ENCODE data around the gene MMP28.

Gene MMP28

DNA sequence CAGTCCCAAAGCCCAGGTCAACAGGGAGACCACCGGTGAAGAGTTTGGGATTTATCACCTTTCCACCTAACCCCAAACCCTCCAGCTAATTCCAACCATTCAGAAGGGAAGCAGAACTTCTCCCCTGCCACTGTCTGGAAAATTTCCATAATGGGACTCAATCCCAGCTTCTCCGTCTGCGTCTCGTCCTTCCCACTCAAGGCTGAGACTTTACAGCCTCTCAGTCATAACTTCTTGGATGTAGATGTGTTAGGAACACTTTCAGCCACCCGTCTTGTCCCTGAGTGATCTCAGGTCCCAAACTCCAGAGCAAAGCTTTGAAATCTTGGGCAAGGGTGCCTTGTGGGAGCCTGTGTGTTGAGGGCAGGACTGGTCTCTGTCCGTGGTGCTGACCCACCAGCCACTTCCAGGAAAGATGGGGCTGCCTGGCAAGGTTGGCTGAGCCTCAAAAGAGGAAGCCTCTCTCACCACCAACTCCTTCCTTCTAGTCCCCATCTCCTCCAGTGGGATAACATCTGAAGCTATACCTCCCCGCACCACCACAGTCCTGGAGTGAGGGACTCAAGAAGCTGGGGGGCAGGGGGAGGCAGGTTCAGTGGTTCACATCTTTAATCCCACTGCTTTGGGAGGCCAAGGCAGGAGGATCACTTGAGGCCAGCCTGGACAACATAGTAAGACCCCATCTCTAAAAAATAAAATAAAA is 51.7 kb downstream of the MMP28 start:
- no peak for DNase-seq (ENCODE audit: low read depth in 2 of 2)

DNA sequence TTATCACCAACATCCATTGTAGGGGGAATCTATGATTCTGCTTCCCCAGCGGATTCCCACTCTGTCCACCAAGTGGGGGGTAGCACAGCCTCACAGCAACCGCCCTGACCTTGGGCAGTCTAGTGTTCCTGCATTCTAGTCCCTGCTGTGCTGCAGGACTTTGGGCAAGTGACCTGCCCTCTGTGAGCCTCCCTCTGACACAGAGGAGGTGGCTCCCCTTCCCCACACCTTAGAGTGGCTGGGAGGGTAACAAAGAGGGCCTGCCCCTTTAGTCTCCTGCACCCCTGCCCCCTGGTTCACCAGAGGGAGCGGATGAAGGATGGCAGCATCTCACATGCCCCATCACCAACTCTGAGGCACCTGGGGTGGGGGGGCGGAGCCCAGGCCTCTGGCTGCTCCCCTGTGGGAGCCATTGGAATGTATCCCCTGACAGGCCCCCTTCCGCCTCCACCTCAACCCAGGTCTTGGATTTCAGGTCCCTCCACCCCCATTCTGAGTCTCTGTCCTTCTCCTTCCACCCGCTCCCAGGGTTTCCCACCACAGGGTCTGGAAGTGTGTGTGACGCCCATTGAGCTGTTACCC is 52.5 kb downstream of the MMP28 start:
- DNase-seq (ENCODE audit: low read depth in 2 of 2), result no peak

DNA sequence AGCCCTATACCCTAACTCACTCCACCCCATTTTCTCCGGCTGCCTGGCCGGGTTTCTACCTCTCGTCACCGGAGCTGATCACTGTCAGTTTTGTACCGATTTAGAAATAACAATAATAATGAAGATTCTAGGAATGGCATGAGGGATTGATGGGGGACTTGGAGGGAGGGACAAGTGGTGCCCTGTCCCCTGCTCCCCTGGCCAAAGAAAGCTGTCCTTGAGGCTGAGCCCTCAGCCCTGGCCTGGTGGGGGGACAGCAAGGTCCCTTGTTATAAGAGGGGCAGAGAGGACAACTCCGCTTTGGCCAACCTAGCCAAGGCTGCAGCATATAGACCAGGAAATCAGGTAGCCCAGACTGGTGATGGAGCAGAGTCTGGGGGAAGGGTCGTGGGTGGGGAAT is 52.9 kb downstream of the MMP28 start:
- no peak for DNase-seq (ENCODE audit: low read depth in 2 of 2)

DNA sequence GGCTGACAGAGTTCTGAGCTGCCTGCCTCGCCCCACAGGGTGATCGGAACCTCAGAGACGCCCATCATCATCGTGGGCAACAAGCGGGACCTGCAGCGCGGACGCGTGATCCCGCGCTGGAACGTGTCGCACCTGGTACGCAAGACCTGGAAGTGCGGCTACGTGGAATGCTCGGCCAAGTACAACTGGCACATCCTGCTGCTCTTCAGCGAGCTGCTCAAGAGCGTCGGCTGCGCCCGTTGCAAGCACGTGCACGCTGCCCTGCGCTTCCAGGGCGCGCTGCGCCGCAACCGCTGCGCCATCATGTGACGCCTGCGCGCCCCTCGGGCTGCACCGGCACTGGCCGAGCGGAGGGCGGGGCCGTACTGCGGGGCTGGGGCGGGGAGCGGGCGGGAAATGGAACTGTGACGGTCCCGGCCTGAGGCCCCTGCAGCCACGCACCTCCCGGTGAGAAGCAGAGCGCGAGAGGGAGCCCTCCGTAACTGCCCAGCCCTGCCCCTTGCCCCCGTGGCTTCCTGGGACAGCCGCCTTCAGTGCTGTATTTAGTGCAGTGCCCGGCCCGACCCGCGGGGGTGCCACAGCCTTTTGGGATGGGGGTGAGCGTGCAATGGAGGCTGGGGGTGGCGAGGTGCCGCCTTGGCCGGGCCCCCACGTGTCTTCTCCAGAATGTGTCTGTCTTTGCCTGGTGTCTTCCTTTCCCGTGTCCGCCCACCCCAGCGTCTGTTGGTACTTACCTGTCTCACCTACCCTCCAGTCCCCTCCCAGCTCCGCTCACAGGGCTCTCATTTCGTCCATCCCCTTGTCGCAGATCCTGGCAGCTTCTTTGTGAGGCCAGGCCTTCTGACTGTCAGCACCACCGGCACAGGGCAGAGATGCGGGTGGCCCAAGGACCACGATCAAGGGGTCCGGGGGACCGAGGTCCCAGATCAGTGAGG is 54.2 kb downstream of the MMP28 start:
- no peak for DNase-seq (ENCODE audit: low read depth in 2 of 2)

DNA sequence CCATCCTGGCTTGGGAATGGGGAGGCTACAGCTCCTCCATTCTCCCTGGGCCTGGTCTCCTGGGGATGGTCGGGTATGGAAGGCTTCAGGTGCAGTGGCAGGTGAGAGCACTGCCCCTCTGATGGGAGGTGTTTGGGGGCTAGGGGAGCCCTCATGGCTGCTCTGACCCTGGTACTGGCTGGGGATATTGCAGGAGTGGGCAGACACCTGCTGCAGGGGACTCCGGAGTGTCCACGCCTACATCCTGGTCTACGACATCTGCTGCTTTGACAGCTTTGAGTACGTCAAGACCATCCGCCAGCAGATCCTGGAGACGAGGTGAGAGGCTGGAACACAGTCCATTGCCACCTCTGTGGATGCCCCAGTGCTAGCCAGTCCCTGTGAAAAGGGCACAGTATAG is 55.2 kb downstream of the MMP28 start:
- DNase-seq (ENCODE audit: low read depth in 2 of 2), result no peak

DNA sequence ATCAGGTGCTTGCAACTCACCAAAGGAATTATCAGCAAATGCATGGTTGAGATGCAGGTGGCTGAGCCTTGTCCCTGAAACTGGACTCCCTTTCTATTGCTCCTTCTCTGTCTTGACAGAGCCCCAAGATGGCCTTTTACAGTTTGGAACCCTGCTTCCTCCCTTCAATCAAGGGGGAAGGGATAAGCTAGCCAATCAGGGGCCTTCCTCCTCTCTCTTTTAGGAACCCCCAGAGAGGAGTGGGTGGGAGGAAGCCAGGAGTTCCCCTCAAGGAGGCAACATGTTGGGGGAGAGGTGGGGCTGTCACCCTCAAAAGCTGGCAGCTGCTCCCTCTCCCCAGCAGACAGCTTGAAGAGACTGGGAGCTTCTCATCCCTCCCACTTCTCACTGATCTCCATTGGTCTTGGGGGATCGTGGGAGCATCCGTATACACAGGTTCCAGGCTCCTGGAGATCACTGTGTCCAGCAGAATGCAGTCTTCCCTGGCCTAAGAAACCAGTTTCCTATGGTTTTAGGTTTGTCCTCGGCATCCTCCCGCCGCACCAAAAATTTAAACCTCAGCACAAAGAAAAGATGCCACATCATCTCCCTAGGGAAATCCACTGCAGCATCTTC is 56.8 kb downstream of the MMP28 start:
- no peak for DNase-seq (ENCODE audit: low read depth in 2 of 2)

DNA sequence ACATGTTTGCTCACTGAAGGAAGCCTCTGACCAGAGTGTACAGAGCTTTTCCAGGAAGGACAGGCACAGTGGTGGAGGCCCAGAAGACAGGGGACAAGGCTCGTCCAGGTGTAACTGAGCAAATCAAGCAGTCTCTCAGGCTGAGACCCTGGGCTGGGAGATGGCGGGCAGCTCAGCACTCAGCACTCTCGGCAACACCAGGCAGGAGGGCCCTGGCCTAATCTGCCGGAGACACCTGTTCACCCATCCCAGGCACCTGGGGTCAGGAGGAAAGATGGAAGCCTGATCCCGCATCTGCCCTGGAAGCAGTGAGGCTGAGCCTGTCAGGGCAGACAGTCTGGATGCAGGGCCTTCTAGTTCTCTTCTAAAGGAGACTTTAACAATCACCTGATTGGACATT is 59.2 kb downstream of the MMP28 start:
- DNase-seq (ENCODE audit: low read depth in 2 of 2), result no peak

DNA sequence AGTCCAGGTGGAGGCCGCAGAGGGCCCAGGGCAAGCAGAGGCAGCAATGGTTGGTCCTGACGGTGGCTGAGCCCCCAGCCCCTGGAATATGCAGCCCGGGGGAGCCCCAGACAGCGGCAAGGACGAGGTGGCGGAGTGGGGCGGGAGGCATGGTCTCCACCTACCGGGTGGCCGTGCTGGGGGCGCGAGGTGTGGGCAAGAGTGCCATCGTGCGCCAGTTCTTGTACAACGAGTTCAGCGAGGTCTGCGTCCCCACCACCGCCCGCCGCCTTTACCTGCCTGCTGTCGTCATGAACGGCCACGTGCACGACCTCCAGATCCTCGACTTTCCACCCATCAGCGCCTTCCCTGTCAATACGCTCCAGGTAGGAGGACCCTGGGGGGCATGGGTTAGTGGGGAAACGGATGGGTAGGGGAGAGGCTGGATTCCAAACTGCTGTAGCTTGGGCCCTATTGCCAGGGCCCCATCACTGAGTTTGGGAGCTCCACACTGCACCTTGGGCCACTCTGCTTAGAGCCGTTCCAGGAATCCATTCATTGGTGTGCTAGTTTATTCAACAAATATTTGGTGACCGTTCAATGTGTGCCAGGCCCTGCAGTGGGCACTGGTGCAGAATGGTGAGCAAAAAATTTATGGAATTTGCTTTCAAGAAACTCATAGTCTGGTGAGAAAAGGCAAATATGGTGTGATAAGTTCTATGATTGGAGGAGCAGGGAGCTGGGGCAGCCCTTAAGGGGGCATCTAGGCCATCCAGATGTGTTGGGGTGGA is 60.2 kb downstream of the MMP28 start:
- no peak for DNase-seq (ENCODE audit: low read depth in 2 of 2)

DNA sequence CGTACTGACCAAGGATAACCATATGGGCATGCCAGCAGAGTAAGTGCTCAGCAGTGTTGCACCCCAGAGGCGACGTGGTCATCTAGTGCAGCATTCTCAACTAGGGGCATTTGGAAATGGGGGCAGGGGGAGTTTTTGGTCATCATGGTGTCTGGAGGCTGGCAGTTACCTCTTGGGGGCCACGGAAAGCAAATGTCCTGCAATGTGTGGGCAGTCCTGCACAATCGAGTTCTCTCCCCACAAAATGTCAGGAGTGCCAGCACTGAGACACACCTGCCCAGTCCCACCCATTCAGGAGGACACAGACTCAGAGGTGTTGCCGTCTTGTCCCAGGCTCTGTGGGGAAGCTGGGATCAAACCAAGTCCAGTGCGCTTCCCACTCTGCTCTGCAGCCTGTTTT is 61.0 kb downstream of the MMP28 start:
- no peak for DNase-seq (ENCODE audit: low read depth in 2 of 2)

DNA sequence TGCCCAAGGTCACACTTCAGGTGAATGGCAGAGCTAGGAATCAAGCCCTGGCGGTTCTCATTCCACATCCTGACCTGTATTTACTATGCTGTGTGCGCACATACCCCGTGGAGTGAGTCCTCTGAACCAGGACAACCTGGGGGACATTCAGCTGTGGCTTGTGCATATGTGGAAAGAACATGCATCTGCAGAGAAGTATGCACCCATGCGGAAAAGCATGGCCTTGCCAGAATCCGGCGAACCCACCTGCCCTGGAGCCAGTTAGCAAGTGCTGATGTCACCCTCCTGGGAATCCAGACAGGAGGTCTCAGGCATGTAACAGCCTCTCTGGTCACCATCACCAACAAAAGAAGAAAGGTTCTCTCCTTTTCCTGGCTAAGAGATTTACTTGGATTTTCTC is 62.1 kb downstream of the MMP28 start:
- DNase-seq (ENCODE audit: low read depth in 2 of 2), result no peak

DNA sequence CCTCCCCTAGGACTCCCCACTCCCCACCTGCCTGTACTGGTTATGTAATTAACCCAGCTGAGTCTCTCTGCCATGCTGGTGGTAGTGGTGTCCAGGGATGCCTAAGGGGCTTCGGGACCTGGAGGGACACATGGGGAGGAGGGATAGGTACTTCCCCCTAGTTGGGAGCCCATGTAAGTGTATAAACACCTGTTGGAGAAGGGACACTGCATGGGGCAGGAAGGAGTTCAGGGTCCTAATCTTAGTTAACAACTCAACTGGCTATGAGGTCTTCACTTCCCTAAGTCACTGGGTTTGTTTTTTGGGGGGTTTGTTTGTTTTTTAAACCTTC is 62.7 kb downstream of the MMP28 start:
- DNase-seq (ENCODE audit: low read depth in 2 of 2), result no peak

DNA sequence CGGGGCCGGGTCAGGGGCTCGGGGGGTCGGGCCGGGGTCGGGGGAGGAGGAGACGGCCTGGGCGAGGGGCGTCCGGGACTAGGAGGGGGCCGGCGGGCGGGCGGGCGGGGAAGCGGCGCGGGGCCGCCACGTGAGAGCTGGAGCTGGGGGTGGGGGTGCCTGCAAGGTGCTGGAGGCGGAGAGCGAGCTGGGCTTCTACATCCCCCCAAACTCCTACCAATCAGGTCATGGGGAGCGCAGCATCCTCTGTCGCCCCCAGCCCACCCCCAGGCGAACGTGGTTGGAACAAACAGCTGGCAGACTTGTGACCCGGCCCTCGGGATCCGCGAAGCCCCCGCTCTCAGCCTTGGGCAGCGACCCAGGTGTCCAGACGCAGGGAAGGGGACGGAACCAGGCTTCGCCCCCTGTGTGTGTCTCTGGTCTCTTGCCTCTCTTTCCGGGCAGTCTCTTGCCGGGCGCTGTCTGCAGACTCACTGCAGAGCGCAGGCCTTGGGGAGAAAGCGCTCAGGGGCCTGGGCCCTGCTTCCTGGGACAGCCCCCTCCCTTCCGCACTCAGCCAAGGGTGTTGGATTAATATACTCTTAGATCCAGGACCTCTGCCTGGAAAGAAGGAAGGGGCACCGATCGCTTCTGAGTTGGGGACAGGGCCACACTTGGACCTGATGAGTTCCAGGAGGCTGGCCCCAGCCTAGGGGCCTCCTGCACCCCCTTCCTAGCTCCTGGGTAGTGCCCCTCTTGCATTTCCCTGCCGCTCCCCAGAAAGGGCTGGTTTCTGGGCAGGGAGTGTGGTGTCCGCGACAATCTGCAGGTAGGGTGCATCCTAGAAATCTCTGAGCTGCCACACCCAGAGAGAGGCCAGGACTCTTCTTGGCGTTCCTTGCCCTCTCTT is 63.3 kb downstream of the MMP28 start:
- DNase-seq (ENCODE audit: low read depth in 2 of 2), result no peak

DNA sequence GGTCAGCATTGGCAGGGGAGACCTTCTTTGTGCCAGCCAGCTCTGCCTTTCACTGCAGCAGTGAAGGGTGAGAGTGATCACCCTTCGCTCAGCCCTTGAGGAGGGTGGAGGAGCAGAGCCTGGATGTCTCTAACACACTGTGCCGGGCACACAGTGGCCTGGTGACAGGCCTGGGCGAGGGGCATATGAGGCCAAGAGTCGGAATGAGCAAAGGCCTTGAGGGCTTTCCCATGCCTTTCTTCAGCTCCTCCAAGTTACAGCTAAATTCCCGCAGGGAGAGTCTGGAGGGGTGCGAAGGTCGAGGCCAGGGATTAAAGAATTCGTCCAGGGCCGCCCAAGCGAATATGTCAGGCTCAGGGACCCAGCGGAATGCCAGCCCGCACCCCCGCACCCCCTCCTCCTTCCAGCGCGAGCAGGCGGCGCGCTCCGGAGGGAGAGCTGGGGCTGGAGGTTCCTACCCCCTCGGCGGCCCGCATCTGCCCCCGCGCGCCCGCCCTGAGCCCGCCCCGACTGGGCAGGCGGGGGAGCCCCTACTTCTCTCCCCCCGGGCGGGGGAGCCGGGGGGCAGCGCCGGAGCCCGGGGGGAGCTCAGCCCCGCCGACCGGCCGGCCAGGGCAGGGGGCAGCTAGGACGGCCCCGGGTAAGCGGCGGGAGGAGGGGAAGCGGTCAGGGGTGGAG is 64.1 kb downstream of the MMP28 start, which contains the start of gene RASL10B:
Gene RASL10B (plus strand): TSS at position 401 of the 678 bp plus-strand sequence. CDS start 3,546 bp downstream, outside the sequence.
- peak in 1 of 2 donors; percentile 35 for DNase-seq (ENCODE audit: low read depth in 2 of 2)

DNA sequence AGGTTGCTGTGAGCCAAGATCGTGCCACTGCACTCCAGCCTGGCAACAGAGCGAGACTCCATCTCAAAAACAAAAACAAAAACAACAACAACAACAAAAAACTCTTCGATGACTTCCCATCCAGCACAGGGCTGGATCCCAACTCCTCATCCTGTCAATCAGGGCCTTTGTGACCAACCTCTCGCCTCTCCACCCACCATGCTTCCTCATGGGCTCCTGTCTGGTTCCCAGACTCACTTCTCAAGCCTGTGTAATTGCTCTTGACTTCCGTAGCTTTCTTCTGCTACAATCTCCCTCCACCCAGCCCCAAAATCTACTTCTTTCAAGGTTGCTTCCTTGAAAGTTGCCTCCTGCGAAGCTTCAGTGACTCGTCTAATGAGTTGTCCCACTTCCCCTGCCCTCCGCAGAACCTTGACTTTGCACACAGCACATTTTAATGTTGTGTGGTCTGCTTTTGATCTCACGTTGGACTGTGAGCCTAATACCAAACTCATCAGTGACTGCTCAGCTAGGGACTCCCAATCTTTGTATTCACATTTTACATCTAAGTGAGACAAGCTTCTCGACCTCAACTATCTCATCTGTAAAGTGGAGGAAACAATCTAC is 64.9 kb downstream of the MMP28 start:
- no peak for DNase-seq (ENCODE audit: low read depth in 2 of 2)

DNA sequence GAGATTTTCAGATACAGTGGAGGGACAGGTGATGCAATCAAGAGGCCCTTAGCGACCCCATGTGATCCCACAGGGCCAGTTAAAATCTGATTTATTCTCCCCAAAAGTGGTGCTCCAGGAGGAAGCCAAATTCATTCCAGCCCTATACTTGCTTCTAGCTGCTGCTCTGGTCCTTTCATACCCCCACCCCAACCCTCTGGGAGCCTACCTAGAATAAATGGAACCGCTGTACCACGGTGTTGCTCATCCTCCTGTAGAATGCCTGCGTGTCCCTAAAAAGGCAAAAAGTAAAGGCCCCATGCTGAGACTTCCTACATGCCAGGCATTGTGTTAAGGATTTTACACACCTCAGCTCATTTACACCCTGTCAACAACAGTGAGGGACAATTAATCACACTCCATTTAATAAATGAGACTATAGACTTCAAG is 66.0 kb downstream of the MMP28 start:
- no peak for DNase-seq (ENCODE audit: low read depth in 2 of 2)

DNA sequence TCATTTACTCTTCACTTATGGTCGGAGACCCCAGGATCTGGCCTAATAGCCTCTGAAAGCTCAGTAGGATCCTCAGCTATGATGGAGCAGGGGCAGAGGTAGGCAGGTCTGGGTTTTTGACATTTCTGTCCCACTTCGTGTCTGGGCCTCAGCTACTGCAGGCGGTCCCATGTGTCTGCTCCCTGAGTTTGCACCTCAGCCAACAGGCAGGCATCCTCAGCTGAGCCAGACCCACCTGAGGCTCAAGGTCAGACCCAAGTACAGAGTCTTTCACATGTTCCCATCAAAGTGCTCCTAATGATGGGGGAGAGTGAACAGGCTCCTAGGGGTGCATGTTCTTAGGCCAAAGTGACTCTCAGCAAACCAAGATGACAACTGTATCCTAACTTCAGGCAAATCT is 66.9 kb downstream of the MMP28 start:
- no peak for DNase-seq (ENCODE audit: low read depth in 2 of 2)

DNA sequence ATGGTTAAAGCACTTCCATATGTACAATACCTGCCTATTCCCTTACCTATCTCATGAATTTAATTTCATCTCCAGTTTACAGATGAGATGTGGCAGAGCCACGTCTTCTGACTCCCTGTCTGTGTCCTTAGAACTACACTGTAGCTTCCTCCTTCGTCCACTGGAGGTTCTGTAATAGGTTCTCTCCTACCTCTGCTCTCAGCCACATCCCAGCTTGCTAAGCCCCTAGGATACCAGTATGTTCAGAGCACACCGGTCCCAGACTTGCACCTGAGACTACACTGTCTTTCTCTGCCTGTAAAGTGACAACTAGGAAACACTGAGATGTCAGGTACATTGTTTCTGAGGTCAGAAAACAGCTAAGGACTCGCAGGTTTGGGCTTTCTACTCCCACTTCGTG is 67.8 kb downstream of the MMP28 start:
- DNase-seq (ENCODE audit: low read depth in 2 of 2), result no peak

DNA sequence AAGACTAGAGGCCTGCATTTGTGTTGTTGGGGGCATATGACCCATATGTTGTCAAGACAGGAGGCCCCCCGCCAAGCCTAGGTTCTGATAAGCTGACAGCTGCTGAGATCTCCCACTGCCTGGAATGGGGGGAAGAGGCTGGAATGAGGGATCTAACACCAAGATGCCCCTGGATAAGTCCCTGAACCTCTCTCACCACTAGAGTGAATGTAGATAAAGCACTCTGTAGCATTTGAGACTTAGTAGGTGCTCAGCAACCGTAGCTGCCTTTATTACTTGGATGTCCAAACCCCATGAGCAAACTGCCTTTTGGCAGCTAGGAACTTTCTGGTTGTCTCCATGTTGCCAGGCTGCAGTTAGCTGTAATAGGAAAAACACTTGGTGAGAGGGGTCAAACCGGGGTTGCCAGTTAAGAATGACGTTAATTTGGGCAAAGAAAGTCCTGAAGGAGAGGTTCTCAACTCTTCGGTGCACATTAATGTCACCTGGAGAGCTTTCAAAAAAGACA is 68.4 kb downstream of the MMP28 start:
- DNase-seq (ENCODE audit: low read depth in 2 of 2), result no peak
